GM19452 (cell line): ENCODE measurements around the gene SETD7.

ENCODE experiments used
- ATAC-seq: cut with Tn5 transposase; IDR thresholded peaks from one replicate; pipeline ENCODE4 v1.9.1; 2021; ENCODE audit not compliant: unreplicated experiment

Gene SETD7

DNA sequence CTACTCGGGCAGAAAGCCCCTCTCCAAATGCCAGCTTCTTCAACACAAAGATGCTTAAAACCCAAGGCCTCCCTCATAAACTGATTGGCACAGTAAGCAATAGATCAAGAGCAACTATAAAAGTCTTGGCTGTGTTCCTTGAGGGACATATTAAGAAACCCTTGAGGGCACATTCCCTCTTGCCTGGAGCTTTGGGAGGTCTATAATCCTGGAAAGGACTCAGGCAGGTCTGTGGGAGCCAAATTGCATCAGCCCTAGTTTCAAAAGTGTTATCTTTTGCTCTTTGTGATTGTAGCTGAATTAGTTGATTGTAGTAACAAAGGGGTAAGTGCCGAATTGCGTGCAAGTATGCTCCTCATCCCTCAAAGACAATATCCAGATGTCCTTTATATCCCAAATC lies 18.6 kb upstream of the SETD7 start:
- ATAC-seq: no peak

DNA sequence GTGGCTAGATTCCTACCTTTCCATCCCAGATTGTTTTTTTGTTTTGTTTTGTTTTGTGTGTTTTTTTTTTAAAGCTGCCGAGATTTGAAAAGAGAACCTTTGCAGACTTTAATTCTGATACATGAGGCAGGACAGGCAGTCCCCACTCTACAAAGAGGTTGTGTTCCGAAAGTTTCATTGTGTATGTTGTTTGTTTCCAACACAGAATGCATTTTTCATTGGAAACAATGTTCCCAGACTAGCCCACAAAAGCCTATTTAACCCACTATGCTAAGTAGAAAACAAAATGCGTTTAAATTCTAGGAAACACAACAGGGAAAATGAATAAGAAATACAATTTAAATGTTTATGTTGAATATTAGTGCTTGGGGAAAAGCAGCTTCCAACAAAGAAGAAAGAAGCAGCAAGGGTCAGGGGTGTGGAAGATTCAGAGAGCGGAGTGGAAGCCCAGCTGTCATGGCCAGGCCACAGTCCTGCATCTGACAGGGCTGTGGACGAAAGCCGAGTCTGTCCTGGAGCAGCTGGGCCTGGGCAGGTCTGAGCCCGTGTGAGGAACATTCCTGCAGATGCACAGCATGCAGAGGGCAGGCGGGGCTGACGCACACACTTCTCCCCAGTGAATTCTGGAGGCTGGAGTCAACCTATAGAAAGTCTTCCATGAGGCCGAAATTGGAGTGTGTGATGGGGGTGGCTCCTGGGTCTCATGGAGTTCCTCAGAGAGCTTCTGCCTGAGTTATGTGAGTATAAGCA lies 12.4 kb upstream of the SETD7 start:
- ATAC-seq: no peak

DNA sequence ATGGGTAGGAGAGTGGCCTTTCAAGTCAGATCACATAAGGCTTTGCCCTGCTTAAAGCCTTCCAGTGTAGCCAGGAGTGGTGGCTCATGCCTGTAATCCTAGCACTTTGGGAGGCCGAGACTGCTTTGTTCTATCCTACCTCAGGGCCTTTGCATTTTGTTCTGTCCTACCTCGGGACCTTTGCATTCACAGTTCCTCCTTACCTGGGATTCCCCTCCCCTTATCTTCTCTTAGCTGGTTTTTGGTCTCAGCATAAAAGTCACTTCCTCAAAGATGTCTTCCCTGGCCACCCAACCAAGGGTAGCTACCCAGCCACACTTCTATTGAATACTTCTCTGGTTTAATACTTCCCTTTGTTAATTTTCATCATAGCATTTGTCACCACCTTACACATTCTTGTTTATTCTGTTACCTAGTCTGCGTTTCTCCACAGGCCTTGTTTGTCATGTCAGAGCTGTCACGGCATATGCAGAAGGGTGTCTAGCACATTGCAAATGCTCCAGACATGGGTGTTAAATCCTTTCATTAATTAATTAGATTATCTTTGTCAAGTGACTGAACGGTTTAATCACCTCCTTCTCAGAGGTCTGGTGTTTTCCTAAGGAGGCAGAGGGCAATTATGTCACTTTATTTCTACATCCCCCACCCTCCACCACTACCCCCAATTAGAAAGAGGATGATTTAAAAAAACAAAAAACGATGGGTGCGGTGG lies 11.3 kb upstream of the SETD7 start:
- no peak for ATAC-seq

DNA sequence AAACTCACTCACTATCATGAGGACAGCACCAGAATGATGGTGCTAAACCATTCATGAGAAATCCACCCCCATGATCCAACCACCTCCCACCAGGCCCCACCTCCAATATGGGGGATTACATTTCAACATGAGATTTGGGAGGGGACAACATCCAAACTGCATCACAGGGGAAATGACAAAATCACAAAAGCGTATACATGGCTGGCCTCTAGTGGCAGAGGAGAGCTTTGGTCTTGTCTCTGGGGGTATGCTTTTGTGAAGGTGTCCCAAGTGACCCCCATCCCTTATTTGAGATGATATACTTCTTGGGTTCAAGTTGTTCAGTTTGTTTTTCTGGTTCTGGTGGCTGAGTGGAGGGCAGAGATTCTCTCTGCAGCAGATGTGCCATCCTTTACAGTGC lies 8.5 kb upstream of the SETD7 start:
- no peak for ATAC-seq

DNA sequence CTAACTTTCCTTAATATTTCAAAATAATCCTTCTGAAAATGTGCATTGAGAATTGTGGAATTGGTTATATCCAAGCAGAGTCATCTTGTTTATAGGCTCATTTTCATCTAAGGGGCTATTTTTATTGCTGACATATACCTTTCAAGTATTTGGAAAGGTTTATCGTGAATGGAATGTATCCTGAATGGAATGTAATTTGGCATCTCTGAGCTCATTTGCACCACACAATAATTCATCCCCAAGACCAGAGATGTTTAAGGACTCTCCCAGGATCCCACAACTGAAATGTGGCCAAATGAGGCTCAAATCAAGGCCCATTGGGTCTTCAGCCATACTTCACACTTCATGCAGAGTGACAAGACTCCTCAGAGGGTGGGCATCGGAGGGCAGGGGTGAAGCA lies 7.5 kb upstream of the SETD7 start:
- ATAC-seq: no peak

DNA sequence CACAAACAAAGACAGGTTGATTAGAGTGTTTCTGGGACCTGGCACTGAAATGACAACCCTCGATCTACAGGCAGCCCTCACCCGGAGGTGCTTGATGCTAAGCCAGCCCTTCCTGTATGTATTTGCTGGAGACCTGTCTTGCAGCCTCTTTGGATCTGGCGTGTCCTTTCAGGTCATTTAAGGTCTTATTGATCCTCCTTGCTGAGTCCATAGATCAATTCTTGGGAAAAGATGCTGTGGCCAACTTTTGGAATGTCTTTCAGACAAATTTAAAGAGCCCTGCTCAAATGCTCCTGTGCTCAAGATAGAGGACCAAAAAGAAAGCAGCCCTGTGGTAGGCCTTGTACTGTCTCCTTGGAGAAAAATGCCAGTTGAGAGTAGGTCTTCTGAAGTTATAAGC lies 6.8 kb upstream of the SETD7 start:
- ATAC-seq: no peak

DNA sequence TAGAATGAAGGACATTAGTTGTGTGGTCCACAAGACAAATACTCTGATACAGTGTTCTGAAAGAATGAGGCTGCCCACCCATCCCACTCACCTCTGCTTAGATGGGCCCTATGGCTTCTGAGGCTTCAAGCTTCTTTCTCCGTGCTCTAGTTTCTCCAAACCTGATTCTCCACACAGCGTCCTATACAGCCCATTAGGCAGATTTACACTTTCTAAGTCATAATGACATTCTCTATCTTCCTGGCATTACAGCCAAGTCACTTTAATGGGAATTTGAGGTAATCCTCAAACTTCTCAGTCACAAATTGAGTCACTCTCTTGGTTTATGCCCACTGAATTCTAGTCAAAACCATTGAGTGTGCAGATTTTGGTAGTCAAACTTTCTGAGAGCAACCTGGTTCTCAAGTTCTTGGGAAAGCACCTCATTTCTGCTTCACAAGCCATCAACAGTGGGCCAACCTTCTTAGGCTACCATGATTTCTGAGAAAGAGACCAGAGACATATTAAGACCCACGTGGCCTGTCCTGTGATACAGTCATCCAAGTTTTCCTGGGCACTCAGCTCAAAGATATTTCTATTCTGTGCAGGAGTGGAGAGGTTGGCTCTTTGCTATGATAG lies 6.2 kb upstream of the SETD7 start:
- ATAC-seq: no peak

DNA sequence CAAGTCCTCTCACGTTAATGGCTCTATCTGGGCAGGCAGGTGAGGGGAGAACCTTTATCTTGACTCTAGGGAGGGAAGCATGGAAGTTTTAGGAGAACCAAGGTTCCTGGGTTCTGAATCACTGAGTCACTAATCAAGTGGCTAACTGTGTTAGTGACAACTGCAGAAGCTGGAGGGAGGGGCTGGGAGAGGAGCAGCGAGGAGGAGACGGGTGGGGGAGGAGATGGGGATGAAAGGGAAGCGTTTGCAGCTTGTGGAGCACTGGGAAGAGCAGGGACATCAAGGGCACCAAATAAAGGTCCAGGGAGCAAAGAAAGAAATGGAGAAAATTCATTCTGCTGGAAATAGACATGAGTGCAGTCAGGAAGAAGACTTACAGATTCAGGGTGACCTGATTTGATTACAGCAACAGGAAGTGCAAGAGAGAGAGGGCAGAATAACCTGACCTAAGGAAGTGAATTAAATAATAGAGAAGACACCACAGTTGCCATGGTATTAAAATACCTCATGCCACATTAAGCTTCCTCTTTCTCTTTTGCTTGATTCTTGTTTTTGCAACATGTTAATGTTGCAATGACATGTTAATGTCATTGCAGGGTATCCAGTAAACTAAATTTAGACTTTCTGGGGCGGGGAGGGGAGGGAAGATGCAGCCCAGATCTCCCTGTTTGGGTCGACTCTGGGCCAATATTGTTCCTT lies 4.5 kb upstream of the SETD7 start:
- no peak for ATAC-seq

DNA sequence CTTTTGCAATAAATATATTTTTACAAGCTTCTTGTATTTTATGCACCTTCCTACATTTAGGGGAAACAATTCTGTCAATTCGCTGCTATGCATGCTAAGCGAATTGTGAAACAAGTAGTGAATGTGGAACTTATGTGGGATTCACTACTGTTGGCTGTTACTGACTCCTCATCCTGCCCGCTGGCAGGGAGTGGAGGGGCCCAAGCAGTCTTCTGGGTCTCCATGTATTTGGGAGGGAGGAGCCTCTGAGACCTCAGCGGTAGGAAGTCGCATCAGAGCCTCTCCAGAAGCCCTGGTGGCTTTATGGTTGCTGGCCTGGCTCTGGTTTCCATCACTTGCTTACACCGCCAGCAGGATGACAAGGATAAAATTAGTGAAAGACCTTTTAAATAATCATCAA lies 3.7 kb upstream of the SETD7 start:
- no peak for ATAC-seq

DNA sequence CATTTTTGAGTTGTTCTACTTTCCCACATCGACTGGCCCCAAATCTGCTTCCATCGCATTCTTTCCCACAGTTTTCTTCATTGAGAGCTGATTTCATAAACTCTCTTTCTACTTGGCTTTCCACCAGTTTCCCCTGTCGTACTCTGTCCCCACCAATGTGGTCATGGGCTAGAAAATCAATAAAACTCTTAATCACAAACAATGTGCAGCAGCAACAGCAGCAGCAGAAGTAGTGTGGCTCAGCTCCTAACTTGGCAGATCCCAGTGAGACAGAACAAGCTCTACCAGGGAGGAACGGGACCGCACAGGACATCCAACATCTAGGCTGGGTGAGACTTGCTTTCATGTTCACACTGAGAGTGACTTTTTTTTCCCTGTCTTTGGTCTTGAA lies 3.1 kb upstream of the SETD7 start:
- ATAC-seq: no peak

DNA sequence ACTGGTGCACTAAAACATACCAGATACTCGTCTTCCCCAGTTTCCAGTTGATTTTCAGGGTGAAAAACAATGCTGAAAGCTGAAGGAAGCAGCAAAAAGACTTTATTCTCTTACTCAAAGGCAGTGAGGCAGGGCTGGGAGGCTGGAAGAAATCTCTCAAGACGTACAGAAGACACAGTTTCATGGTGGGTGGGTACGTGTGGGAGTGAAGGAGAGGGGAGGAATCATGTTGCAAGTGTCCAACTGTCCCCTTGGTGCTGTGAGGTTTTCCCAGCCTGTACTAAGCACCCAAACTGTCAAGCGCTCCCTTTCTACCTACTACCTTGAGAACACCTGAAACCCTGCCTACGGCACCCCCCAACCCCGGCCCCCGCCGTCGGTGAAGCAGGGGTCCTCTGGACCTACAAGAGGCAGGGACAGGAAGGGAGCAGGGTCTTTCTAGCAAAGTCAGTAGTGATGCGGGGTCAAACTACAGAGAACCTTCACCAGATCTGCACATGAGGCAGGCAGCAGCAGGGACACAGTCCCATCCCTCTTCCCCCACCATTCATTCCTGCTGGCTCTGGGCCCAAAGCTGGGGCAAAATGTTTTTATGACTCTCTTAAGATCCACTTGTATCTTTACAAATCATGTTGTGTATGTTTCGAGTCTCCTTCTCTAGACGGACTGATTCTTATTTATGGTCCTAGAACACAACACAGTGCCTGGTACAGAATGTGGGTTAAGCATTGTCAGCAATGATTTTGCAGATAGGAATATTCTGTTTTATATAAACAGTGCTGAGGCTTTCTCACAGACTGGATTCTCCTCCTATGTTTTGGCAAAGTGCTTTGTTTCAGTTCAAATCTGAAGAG lies 2.4 kb upstream of the SETD7 start:
- ATAC-seq: no peak

DNA sequence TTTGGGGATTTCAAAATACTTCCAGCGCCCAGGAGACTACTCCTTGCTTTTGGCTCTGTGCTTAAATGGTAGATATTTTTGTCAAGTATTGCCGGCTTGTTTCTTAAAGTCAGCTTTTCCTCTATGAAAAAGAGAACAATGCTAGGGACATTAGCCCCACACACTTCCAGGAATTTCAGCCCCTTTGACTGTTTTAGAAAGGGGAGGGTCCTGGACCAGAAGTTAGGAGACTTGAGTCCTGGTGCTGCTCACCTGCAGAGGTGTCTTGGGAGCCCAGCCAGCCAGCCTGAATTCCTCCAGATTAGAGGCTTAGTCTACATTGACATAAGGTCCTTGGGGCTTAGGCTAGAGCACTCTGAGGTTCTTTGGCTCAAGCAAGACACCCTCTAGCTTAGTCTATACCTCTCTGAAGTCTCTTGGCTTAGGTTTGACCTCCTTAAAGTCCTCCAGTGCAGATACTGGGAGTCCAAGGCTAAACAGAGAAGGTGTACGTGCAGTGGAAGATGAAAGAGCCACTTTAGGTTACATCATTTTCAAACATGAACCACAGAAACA lies 1.6 kb upstream of the SETD7 start:
- no peak for ATAC-seq

DNA sequence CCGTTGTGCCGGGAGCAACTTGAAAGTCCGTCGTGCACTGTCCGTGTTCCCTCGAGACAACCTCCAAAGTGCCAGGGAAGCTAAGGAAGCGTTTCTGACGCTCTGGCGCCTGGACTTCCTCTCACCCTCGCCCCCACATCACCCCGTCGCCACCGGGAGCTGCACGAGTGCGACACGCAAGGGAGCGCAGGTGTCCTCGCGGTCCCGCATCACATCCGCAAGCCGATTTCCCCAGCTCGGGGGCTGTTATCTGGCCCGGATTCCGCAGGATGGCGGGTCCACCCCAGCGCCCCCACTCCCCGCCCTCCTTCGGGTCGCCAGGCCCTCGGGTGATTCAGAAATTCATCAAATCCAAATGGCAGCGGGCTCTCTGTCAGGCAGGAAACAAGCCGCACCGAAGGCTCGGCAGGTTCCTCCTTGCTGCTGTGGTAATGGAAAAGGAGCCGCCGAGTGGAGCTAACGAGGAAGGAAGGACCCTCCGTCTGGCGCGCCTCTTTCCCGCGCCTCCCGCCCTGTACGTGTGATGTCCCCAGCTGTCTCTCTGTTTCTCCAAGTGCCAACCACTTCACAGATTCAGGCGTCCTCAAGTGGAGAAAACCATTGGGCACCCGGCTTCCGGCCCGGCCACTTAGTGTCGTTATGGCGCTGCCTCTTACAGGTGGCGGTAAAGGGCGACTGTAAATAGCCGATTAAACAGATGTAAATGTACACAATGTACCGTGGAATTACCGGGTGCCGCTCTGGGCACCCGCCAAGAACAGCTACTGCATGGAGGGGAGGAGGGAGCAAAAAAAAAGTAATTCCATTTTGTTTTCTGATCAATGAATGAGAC lies 921 bp upstream of the SETD7 start:
- peak; percentile 28 for ATAC-seq

DNA sequence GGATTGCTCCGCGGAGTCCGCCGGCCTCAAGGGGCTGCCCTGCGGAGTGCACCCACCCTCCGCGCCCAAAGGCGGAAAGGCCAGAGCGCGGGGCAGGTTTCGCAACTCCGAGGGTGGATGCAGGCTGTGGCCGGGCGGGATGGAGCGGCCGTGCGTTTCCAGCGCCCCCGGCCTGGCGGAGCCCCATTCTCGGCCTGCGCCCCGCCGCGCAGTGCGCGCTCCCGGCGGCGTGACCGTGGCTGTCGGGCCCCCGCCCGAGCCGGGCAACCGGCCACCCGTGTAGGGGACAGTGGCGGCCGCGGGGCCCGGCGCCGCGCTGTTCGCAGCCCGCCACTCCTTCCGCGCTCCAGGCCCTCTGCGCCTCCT lies 331 bp downstream of the SETD7 start:
- peak; percentile 29 for ATAC-seq

DNA sequence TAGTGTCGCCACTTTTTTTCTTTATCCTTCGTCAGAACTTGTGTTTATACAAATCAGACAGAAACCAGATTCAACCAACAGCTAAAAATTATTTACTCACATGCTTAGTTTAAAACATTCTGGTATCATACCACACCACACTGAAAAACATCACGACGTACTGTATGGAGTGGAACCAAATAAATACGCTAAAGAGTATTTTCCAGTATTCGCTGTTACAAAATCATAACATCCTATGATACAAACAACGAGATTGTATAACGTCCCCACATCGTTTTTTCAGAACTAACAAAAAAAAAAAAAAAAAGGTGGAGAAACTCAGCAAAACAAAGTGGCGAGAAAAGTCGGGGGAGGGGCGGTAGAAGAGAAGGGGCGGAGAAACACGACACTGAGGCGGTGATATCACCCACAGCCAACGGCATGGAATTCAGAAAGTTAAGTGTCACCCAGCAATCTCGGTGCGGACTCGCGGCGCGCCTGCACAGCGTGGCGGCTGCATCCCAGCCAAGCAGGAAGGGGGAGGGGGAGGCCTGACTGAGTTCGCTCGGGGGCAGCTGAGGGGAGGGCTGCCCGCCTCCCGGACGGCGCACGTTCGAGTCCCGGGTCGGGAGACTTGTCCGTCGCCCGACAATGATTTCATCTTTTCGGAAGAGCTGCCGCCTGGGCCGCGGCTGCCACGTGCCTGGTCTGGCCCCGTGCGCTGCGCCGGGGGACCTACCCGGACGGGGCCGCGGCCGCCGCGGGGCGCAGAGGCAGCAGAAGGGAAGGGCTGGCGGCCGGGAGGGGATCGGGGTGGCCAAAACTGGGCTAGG lies 920 bp downstream of the SETD7 start:
- ATAC-seq: peak; percentile 38

DNA sequence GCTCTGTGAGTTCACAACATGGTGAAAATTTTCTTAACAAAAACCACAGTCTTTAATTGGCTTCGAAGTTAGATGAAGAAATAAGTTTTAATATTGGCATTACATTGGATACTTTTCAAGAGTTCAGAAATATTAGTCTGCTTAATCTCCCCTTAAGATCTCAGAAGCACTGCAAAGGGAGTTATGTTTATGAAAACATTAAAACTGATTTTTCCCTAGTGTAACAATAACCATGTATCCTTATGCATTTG lies 1.5 kb downstream of the SETD7 start:
- no peak for ATAC-seq

DNA sequence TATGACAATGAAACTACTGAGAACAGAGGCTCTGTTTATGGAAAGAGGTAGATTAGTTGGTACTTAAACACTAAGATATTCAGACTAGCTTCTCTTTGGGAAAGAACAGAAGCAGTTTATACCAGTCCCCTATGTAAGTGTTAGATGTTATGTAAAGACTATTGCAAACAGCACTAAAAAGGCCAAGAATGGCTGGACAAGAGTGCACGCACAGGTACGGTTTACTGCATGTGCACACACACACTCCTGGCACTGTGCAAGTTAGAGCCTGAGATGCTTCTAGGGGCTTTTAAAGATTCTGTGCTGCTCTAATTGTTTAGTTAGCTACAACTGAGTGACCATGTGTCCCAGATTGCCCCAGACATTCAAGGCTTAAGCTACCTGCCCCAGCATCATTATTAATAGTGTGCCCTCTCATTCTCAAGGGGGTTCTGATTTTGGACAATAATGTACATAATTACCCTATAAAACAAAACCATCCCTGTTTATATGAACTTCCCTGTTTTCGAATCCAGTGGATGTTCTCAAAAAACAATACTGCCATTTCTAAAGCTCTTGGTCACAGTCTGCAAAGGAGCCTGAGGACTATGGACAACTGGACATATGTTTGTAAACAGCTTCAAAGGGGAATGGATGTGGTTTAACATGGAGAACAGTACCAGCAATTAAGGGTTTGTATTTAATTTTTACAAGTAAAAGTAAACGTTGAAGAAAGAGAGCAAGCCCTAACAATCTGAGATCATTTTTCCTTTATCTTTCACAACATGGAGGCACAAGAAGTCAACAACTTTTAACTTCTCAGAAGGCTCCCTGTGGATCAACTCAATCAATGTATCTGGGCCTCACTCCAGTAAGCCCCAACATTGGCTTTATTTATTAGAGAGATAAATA lies 2.0 kb downstream of the SETD7 start:
- no peak for ATAC-seq
